ENCODE results near the gene GPR68.

The GPR68 gene

DNA sequence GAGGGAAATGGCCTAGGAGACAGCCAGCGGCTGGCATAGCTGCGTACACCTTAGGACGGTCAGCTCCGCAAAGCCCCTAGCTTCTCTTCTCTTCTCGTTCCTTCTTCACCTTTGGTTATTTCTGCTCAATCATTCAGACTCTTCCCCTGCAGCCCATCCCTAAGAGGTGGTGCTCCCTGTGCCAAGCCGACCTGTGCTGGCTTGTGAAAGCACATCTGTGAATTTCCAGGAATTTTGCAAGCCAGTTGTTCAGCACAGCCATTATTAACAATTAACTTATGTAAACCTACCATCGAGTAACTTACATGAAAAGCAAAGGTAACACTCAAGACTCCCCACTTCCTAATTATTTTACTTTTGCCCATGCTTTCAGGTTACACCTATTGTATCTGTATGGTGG is 20.9 kb upstream of the GPR68 start:
- Histone ChIP-seq H3K4me2 (ENCODE audit: low read depth, low read length, poor library complexity, severe bottlenecking) (no peak overlapping the region), H4K20me1 (ENCODE audit: insufficient read depth, low read length, poor library complexity, severe bottlenecking) (no peaks in the 10 kb centered on the region), H3K9ac (ENCODE audit: low read depth, low read length, poor library complexity, severe bottlenecking) (no peak overlapping the region), H3K4me1 (ENCODE audit: insufficient read depth, low read length, poor library complexity, severe bottlenecking) (no peaks in the 10 kb centered on the region), H3K9me3 (ENCODE audit: insufficient read depth, low read depth, low read length) (no peaks in the 10 kb centered on the region), H3K36me3 (ENCODE audit: insufficient read depth, low read length) (no peaks in the 10 kb centered on the region; the same call in 1 of the 2 replicates), H3K79me2 (ENCODE audit: insufficient read depth, low read length) (no peaks in the 10 kb centered on the region), H3K4me3 (ENCODE audit: low read length, poor library complexity, severe bottlenecking) (no peak overlapping the region), H2AFZ (ENCODE audit: low read length) (no peak overlapping the region), H3K9me2 (replicated peaks; ENCODE audit: low read depth, low read length) (no peaks in the 10 kb centered on the region), H3F3A (ENCODE audit: low read depth) (no peaks in the 10 kb centered on the region), H3K27me3 (ENCODE audit: insufficient read depth, low read length, poor library complexity, severe bottlenecking) (no peaks in the 10 kb centered on the region)
- TF ChIP-seq, protein P1, sequence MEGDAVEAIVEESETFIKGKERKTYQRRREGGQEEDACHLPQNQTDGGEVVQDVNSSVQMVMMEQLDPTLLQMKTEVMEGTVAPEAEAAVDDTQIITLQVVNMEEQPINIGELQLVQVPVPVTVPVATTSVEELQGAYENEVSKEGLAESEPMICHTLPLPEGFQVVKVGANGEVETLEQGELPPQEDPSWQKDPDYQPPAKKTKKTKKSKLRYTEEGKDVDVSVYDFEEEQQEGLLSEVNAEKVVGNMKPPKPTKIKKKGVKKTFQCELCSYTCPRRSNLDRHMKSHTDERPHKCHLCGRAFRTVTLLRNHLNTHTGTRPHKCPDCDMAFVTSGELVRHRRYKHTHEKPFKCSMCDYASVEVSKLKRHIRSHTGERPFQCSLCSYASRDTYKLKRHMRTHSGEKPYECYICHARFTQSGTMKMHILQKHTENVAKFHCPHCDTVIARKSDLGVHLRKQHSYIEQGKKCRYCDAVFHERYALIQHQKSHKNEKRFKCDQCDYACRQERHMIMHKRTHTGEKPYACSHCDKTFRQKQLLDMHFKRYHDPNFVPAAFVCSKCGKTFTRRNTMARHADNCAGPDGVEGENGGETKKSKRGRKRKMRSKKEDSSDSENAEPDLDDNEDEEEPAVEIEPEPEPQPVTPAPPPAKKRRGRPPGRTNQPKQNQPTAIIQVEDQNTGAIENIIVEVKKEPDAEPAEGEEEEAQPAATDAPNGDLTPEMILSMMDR (conservative IDR thresholded peaks at IDR 0.05; ENCODE audit: low read length) = no peak
- TF ChIP-seq EZH2phosphoT487 (IDR thresholded peaks at IDR 0.05; ENCODE audit: borderline replicate concordance) = no peak

DNA sequence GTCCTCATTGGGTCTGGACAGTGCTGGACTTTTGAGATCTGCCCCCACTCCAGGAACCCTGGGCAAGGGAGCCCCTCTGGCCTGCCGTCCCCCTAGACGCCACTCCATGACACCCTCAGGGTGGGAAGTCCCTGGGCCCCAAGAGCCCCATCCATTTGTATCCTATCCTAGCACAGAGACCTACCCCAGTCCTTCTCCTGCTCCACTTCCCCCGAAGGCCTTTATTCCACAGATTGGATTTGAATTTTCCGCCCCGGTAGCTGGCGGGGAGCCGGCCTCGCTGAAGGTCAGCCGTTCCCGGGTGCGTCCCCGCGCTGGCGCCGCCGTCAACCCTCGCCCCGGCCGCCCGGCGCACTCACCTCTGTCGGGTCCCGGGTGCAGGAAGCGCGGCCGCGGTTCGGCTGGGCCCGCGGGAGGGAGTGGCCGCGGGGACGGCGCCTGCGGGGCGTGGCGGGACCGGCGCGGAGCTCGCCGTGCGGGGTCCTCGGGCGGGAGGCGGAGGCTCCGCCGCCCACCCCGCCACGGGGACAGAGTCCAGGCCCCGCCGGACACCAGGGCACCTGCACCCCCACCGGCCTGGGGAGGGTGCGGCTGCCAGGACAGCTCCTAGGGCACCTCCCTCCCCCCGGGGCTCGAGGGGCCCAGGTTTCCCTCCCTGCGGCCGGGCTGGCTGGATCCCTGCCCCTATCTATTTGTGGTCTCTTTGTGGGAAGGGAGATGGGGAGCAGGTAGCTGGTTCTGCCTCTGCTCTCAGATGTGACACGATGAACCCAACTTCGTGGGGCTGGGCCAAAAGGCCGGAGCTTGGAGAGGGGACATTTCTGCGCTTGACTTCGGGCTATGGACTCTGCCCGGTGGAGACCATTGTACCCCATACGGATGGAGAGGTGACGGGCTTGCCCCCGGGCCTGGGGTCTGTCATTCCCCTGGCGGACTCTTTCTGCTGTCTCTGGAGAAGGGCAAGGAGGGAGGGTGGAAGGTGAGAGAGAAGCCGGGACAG is 19.9 kb upstream of the GPR68 start:
- Histone ChIP-seq H3K9ac (ENCODE audit: low read depth, low read length, poor library complexity, severe bottlenecking) (no peak overlapping the region), H3K9me2 (replicated peaks; ENCODE audit: low read depth, low read length) (no peaks in the 10 kb centered on the region), H3K4me3 (ENCODE audit: low read length, poor library complexity, severe bottlenecking) (no peak overlapping the region)

DNA sequence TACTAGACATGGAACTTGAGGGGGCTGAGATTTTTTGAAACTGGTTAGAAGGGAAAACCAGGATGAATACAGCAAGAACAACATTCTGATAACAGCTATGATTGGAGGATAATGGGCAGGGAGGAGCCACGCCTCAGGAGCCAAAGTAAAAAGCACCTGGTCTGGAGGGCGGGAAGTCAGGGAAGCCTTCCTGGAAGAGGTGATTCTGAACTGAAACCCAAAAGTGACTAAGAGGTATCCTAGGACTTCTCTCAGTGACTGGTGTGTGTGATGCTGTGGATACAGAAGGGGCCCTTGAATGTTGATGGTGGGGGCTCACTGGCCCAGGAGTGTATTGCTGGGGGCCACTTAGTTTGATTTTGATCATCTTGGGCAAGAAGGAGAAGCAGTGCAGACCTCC is 18.8 kb upstream of the GPR68 start:
- Histone ChIP-seq H3K27me3 (ENCODE audit: insufficient read depth, low read length, poor library complexity, severe bottlenecking) (no peaks in the 10 kb centered on the region), H3K79me2 (ENCODE audit: insufficient read depth, low read length) (no peaks in the 10 kb centered on the region), H4K20me1 (ENCODE audit: insufficient read depth, low read length, poor library complexity, severe bottlenecking) (no peaks in the 10 kb centered on the region), H3K4me1 (ENCODE audit: insufficient read depth, low read length, poor library complexity, severe bottlenecking) (peaks cover 2% of the 10 kb centered on the region), H3K4me2 (ENCODE audit: low read depth, low read length, poor library complexity, severe bottlenecking) (no peak overlapping the region), H3K9me3 (ENCODE audit: insufficient read depth, low read depth, low read length) (no peaks in the 10 kb centered on the region), H3K36me3 (ENCODE audit: insufficient read depth, low read length) (no peaks in the 10 kb centered on the region), H3K4me3 (ENCODE audit: low read length, poor library complexity, severe bottlenecking) (no peak overlapping the region), H3F3A (ENCODE audit: low read depth) (no peaks in the 10 kb centered on the region), H2AFZ (ENCODE audit: low read length) (no peak overlapping the region), H3K9ac (ENCODE audit: low read depth, low read length, poor library complexity, severe bottlenecking) (no peak overlapping the region), H3K9me2 (replicated peaks; ENCODE audit: low read depth, low read length) (no peaks in the 10 kb centered on the region)
- TF ChIP-seq, protein P1 (conservative IDR thresholded peaks at IDR 0.05; ENCODE audit: low read length) = no peak
- no peak for TF ChIP-seq EZH2phosphoT487 (IDR thresholded peaks at IDR 0.05; ENCODE audit: borderline replicate concordance)

More for the DNA sequence above, 19.9 kb upstream of the GPR68 start:
- Histone ChIP-seq H3K4me1 (ENCODE audit: insufficient read depth, low read length, poor library complexity, severe bottlenecking) (no peaks in the 10 kb centered on the region), H3K27me3 (ENCODE audit: insufficient read depth, low read length, poor library complexity, severe bottlenecking) (no peaks in the 10 kb centered on the region), H3K4me2 (ENCODE audit: low read depth, low read length, poor library complexity, severe bottlenecking) (no peak overlapping the region), H3F3A (ENCODE audit: low read depth) (no peaks in the 10 kb centered on the region), H3K36me3 (ENCODE audit: insufficient read depth, low read length) (no peaks in the 10 kb centered on the region), H3K9me3 (ENCODE audit: insufficient read depth, low read depth, low read length) (no peaks in the 10 kb centered on the region), H2AFZ (ENCODE audit: low read length) (no peak overlapping the region), H3K79me2 (ENCODE audit: insufficient read depth, low read length) (no peaks in the 10 kb centered on the region), H4K20me1 (ENCODE audit: insufficient read depth, low read length, poor library complexity, severe bottlenecking) (no peaks in the 10 kb centered on the region)
- TF ChIP-seq, protein P1 (conservative IDR thresholded peaks at IDR 0.05; ENCODE audit: low read length) = no peak
- TF ChIP-seq EZH2phosphoT487 (IDR thresholded peaks at IDR 0.05; ENCODE audit: borderline replicate concordance) = no peak
